HG03354 (cell line): ENCODE data around the gene CCND1.

ENCODE experiments used
- ATAC-seq: cut with Tn5 transposase; IDR thresholded peaks from one replicate; pipeline ENCODE4 v1.9.1; 2021; ENCODE audit warnings: mild to moderate bottlenecking; ENCODE audit not compliant: unreplicated experiment, poor library complexity, severe bottlenecking

The CCND1 gene

GRCh38 chr11:69662021-69662698 is 21.2 kb downstream of the CCND1 start:
- ATAC-seq, result no peak

DNA sequence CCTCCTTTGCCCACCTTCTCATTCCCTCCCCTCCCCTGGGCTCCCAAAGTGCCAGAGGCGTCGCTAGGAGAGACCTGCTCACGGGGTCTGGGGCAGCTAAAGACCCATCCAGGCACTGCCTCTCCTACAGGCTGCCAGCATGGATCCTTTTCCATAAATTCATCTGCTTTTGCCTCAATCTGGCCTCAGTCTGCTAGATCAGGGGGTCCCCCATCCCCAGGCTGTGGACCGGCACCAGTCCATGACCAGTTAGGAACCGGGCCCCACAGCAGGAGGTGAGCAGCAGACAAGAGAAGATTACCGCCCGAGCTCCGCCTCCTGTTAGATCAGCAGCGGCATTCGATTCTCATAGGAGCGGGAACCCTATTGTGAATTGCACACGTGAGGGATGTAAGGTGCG is 21.9 kb downstream of the CCND1 start:
- no peak for ATAC-seq

- ATAC-seq, result no peak
Observed at GRCh38 chr11:69663326-69663725, 22.4 kb downstream of the CCND1 start.

GRCh38 chr11:69664103-69664775 is 23.3 kb downstream of the CCND1 start:
- no peak for ATAC-seq

GRCh38 chr11:69664901-69665300 is 23.9 kb downstream of the CCND1 start:
- no peak for ATAC-seq

DNA sequence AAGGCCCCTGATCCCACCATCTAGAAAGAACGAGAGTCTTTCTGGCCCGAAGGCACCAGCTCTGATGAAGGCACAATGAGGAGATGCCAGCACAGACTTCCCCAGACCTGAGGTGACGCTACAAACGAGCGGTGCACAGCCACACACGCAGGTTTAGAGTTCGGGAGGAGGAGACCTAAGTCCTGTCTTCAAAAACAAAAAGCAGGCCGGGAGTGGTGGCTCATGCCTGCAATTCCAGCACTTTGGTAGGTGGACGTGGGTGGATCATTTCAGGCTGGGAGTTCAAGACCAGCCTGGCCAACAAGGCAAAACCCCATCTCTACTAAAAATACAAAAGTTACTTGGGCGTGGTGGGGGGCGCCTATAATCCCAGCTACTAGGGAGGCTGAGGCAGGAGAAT is 24.7 kb downstream of the CCND1 start:
- ATAC-seq, result no peak

DNA sequence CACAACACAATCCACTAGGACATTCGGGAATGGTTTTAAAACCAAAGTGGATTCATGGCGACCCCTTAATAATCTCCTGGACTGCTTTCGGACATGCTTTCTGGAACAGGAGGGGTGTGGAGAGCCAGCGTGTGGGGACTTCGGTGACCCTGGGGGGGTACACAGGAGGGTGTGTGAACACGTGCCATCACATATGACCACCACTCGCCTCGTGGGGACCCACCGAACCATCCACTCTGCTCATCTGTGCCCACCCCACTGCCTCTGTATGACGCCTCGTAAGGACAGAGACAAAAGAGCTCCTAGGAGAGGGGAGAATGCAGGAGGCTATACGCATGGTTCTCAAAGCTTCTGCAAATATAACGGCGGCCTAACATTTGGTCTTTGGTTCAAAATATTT is 25.3 kb downstream of the CCND1 start:
- ATAC-seq, result no peak

- no peak for ATAC-seq
Observed at GRCh38 chr11:69666752-69667536, 26.0 kb downstream of the CCND1 start.

DNA sequence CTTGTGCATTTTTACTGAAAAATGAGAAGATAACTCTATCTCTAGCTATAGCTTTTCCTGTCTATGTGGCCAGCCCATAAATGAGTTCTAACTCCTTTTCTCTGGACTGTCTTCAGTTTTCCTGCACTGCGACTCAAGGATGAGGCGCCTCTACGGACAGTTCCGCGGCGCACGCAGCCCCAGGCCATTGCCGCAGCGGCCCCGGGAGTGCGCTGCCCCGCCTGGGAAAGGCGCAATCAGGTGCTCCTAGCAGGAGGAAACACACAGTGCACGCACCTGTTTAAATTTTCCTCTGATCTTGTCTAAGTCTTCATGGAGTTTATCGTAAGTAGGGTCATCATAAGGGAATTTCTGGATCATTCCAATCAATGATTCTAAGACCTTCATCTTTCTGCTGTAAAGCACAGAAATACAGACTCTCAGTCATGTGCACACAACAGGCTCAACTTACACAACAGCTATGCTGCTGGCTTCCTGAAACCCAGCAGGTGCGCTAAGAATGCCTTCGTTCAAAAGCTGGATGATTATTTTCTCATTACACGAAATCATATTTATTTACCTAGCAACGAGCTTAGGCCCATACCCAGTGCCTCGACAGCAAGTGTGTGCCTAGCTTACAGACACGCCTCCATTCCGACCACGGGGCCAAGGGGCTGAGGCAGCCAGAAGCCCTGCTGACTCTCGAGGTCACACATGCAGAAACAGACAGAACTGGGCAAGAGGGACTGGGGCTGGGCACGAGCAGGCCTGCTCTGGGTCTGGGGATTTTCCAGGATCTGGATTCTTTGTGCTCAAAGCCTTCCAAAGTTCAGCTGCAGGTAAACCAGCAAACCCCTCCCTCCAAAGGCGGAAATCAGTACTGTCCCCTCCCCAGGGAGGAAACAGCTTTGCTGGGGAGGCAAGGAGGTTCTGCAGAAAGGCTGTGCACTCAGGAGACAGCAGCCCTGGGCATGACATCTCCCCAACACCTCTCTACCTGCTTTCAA is 27.0 kb downstream of the CCND1 start:
- ATAC-seq, result no peak

DNA sequence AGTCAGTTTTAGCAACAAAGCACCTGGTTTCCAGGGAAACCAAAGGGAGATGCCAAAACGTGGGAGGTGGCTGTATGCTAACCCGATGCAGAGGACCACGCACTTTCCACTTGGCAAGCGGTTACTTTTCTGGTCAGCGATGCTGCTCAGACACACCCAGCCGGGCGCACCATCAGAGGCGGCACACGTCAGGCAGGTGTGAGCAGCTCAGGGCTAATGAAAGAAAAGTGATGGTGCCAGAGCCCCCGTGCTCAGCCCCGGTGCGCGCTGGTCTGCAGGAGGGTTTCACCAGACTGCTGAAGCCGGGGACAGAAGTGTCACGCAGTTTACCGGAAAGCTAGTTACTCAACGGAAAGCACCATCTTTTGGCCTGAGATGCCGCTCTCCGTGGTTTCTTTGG is 28.5 kb downstream of the CCND1 start:
- no peak for ATAC-seq

GRCh38 chr11:69670158-69670845 is 29.3 kb downstream of the CCND1 start:
- no peak for ATAC-seq

- ATAC-seq, result no peak
Observed at GRCh38 chr11:69671734-69672465, 30.9 kb downstream of the CCND1 start.

DNA sequence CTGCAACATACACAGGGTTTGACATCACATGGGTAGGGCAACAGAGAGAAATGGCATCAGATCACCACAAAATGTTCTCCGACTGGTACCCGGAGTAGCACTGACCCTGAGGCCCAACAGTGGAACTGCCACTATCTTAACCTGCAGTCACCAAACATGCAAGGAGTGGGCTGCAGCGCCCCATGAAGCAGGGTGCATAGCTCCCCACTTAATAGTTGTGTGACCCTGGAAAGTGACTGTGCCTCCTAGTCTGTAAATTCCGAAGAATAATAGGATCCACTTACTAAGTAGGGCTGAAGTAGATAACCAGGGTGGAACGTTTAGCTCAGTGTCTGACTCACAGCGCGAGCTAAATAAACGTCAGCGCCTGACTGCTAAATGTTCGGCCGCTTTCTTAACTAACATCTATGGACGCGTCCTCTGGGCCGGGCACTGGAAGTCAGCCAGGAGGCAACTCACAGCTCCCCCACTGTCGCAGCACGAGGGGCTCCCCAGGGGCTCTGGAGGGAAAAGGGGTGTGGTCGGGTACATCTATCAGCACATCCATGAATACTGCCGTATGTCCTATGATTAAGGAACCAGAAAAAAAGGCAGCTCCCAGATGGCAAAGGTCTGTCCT is 33.4 kb downstream of the CCND1 start:
- ATAC-seq, result no peak

DNA sequence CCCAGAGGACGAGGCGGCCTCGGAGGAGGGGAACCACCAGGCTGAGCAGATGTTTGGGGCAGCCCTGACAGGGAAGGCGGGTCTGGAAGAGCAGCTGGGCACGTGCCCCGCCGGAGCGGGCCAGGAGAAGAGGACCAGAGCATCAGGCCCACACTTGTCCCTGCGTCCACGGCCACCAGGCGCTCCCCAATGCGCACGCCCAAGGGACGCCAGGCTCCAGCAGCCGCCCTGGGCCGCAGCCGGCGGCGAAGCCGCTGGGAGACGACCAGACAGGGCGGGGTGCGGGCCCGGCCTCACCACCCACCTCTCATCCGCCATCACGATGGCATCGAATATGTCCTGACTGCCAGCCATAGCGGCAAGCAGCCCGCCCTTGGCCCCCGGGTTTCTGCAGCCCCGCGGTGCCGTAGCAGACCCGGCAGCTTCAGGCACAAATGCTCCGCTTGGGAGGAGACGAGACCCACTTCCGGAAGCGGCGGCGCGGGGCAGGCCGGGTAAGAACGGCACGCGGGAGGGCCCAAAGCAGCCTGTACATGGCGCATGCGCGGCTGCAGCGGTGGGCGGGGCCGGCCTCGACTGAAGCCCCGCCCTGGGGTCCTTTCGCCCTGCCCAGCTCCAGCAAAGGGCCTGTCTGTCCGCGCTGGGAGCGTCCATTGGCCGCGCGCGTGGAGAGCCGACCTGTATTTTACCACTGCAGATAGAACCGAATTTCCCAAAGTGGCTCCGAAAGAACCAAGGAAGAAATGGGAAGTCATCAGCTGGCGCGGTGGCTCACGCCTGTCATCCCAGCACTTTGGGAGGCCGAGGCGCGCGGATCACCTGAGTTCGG is 34.1 kb downstream of the CCND1 start, which contains the start of gene LTO1:
Gene LTO1 (minus strand): TSS at position 468 of the 829 bp plus-strand sequence. CDS start 114 bp downstream, at position 354.
- peak; percentile 87 for ATAC-seq

DNA sequence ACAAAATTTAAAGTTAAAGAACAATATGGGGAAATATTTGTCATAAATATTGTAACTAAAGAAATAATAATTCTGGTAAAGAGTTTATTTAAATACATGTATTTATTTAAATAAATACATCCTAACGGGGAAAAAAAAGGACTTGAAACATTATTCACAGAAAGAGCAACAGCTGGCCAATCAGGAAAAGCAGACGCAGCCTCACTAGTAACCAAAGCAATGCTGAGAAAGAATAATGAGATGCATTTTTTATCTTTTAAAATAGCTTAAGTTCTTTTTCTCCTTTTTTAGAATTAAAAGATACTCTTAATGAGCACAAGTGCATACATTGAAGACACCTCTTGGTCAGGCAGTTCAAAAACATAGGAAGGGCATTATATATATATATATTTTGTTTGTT is 36.8 kb downstream of the CCND1 start:
- no peak for ATAC-seq

- ATAC-seq, result no peak
Observed at GRCh38 chr11:69680688-69681087, 39.7 kb downstream of the CCND1 start.

DNA sequence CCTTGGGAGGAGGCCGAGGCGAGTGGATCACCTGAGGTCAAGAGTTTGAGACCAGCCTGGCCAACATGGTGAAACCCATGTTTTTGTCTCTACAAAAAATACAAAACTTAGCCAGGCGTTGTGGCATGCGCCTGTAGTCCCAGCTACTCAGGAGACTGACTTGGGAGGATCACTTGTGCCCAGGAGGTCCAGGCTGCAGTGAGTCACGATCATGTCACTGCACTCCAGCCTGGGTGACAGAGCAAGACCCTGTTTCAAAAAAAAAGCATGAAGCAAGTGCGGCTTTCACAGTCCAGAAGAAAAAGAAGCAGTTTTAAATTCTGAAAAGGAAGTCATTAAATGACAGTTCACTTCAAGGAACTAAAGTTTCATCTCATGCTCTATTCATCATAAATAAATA is 41.3 kb downstream of the CCND1 start:
- ATAC-seq, result no peak
